ENCODE results near the gene STXBP1. TPM values are rescaled to one million over a fixed set of nuclear protein-coding genes. Genes with fewer than 3 reads are reported as not detected.

The STXBP1 gene
- total RNA-seq, 1 donor from 2014 or later: 92.1 TPM

DNA sequence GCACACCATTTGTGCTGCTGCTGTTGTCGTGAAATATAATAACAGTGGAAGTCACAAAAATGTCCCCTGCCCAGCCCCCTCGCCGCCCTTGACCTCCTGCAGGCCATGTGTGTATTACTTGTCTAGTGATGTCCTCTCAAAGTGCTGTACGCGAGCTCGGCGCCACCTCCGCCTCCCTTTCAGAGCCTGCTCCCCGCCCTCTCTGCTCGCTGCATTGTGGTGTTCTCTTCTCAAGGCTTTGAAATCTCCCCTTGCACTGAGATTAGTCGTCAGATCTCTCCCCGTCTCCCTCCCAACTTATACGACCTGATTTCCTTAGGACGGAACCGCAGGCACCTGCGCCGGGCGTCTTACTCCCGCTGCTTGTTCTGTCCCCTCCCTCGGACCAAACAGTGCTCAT is 80.0 kb downstream of the STXBP1 start:
- Histone ChIP-seq H3K36me3 (peaks cover 58% of the 10 kb centered on the region), H3K27ac (no peak overlapping the region), H3K4me1 (no peaks in the 10 kb centered on the region), H3K9me3 (no peaks in the 10 kb centered on the region), H3K27me3 (no peaks in the 10 kb centered on the region), H3K4me3 (no peak overlapping the region)
- no peak for DNase-seq
- intact Hi-C loops (cut with DNase I): no loop called here
- no peak for ATAC-seq
- TF ChIP-seq, protein P1, sequence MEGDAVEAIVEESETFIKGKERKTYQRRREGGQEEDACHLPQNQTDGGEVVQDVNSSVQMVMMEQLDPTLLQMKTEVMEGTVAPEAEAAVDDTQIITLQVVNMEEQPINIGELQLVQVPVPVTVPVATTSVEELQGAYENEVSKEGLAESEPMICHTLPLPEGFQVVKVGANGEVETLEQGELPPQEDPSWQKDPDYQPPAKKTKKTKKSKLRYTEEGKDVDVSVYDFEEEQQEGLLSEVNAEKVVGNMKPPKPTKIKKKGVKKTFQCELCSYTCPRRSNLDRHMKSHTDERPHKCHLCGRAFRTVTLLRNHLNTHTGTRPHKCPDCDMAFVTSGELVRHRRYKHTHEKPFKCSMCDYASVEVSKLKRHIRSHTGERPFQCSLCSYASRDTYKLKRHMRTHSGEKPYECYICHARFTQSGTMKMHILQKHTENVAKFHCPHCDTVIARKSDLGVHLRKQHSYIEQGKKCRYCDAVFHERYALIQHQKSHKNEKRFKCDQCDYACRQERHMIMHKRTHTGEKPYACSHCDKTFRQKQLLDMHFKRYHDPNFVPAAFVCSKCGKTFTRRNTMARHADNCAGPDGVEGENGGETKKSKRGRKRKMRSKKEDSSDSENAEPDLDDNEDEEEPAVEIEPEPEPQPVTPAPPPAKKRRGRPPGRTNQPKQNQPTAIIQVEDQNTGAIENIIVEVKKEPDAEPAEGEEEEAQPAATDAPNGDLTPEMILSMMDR (IDR thresholded peaks at IDR 0.05): no peak

DNA sequence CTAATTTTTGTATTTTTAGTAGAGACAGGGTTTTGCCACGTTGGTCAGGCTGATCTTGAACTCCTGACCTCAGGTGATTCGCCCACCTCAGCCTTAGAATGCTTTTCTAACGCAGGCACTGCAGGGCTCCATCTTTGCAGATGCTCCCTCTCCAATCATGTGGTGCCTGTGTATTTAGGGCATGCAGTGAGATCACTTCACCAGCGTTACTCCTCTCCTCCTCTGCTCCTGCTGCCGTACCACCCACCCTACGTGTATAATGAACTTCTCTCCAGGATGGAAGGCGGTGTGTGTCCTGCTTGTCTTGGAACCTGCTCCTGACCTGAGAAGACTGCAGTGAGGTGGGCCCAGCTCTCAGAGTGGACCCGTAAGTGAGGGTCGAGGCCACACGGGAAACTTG is 81.1 kb downstream of the STXBP1 start:
- ATAC-seq (no peak), DNase-seq (no peak)
- H3K36me3 ChIP-seq: peaks cover 47% of the 10 kb centered on the region
- H3K4me1 ChIP-seq: no peaks in the 10 kb centered on the region
- TF ChIP-seq, protein P1 (IDR thresholded peaks at IDR 0.05): no peak
- H3K9me3 ChIP-seq: no peaks in the 10 kb centered on the region
- H3K27me3 ChIP-seq: no peaks in the 10 kb centered on the region
- H3K4me3 ChIP-seq: no peak overlapping the region
- no peak overlapping the region for H3K27ac ChIP-seq
- intact Hi-C loops (cut with DNase I): no loop called here

DNA sequence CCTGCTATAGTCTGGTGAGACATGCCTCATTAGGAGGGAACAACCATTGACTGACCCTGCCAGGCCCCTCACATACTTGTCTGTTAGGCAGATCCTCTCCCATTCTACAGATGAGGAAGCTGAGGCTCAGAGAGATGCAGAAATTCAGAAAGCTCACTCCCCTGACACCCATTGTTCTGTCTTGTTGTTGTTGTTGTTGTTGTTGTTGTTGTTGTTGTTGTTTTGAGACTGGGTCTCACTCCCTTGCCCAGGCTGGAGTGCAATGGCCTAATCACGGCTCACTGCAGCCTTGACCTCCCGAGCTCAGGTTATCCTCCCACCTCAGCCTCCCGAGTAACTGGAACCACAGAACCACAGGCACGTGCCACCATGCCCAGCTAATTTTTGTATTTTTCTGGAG is 81.6 kb downstream of the STXBP1 start:
- no peak overlapping the region for H3K27ac ChIP-seq
- H3K4me1 ChIP-seq: no peaks in the 10 kb centered on the region
- TF ChIP-seq, protein P1 (IDR thresholded peaks at IDR 0.05): no peak
- H3K27me3 ChIP-seq: no peaks in the 10 kb centered on the region
- DNase-seq: no peak
- intact Hi-C loops (cut with DNase I): no loop called here
- no peak overlapping the region for H3K4me3 ChIP-seq
- H3K9me3 ChIP-seq: no peaks in the 10 kb centered on the region
- no peak for ATAC-seq
- peaks cover 41% of the 10 kb centered on the region for H3K36me3 ChIP-seq

DNA sequence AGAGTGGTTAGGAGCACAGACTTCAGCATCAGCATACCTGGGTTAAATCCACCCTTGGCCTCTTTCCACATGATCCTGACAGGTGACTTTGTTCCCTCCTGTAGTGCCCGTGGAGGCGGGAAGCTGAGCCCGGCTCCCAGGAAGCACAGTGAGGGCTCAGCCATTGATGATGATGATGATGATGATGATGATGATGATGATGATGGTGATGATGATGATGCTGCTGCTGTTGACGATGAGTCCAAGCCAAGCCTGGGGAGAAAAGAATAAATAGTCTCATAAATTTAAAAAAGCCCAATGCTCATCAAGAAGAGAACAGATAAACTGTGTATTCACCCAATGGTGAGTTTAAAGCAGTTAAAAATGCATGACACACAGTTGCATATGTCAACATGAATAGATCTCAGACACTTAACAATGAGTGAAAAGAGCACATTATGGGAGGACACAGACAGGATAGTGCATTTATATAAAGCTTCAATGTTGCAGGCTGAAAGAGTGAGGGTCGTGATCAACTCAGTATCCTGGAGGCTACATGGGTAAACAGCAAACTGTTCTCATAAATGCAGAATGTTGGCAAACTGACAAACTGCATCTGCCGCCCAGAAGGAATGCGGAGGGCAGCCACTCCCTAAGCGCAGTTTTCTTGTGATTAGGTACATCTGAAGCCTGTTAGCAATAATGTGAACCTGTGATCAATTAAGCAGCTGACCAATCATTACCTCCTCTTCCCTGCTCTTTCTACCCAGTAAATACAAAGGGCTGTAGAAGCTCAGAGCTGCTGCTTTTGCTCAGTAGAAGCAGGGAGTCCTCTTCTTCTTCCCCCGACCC is 83.0 kb downstream of the STXBP1 start:
- ATAC-seq: no peak
- intact Hi-C loops (cut with DNase I): no loop called here
- no peaks in the 10 kb centered on the region for H3K27me3 ChIP-seq
- DNase-seq: no peak
- no peak overlapping the region for H3K27ac ChIP-seq
- TF ChIP-seq, protein P1 (IDR thresholded peaks at IDR 0.05): no peak
- no peaks in the 10 kb centered on the region for H3K9me3 ChIP-seq
- H3K4me3 ChIP-seq: no peak overlapping the region
- H3K4me1 ChIP-seq: peaks cover 4% of the 10 kb centered on the region
- H3K36me3 ChIP-seq: peaks cover 27% of the 10 kb centered on the region

DNA sequence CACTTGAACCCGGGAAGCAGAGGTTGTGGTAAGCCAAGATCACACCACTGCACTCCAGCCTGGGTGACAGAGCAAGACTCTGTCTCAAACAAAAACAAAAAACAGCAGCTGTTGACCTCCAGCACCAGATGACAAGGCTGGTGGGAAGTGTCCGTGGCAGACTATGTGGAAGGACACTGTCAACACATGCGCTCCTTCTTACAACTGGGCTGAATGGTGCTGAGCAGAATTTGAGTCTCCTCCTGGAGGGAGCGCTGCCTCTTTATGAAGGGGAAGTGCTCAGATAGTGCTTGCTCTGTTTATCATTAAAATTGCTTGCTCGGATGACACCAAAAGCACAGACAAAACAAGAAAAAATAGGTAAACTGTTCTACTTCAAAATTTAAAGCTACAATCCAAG is 85.5 kb downstream of the STXBP1 start:
- no peak overlapping the region for H3K4me3 ChIP-seq
- no peak overlapping the region for H3K27ac ChIP-seq
- no peak for DNase-seq
- intact Hi-C loops (cut with DNase I): no loop called here
- peaks cover 3% of the 10 kb centered on the region for H3K36me3 ChIP-seq
- H3K27me3 ChIP-seq: no peaks in the 10 kb centered on the region
- no peak for ATAC-seq
- no peaks in the 10 kb centered on the region for H3K9me3 ChIP-seq
- peaks cover 4% of the 10 kb centered on the region for H3K4me1 ChIP-seq
- TF ChIP-seq, protein P1 (IDR thresholded peaks at IDR 0.05): no peak

All from upper lobe of right lung (tissue), 1 donor.